SH-SY5Y (cell line): ENCODE measurements around the gene KCTD16.

Experiments used
- GATA2 ChIP-seq: IDR thresholded peaks from 2 replicates; pipeline ENCODE4 v1.6.1; 2011; ENCODE audit warnings: mild to moderate bottlenecking, low read depth, low read length
- GATA3 ChIP-seq: IDR thresholded peaks from 2 replicates; pipeline ENCODE4 v1.6.1; 2011; ENCODE audit warnings: low read depth, mild to moderate bottlenecking, low read length, moderate library complexity

- TF ChIP-seq GATA2 (no peak), GATA3 (no peak)
Observed at GRCh38 chr5:144429905-144430304, 259.2 kb downstream of the KCTD16 start.
